ENCODE results near the gene AMBP.

AMBP gene

GRCh38 chr9:114086607-114087006 is 8.5 kb upstream of the AMBP start:
- TF ChIP-seq EZH2phosphoT487 (IDR thresholded peaks at IDR 0.05; ENCODE audit: borderline replicate concordance, low read length) (no peak), CTCF (IDR thresholded peaks at IDR 0.05; ENCODE audit: low read depth, low read length, poor library complexity, severe bottlenecking) (no peak)
- Histone ChIP-seq H3K79me2 (ENCODE audit: control insufficient read depth, low read length) (no peaks in the 10 kb centered on the region), H3F3A (ENCODE audit: control insufficient read depth, insufficient read depth) (no peaks in the 10 kb centered on the region), H3K36me3 (ENCODE audit: control insufficient read depth, low read length) (no peaks in the 10 kb centered on the region), H3K4me2 (ENCODE audit: low read length) (no peak overlapping the region), H3K4me1 (ENCODE audit: control insufficient read depth, low read length) (no peaks in the 10 kb centered on the region), H3K9me3 (ENCODE audit: control insufficient read depth, insufficient read depth, low read length) (no peaks in the 10 kb centered on the region), H3K27ac (ENCODE audit: low read depth, low read length) (no peak overlapping the region), H3K9me2 (replicated peaks; ENCODE audit: control insufficient read depth, low read length) (no peaks in the 10 kb centered on the region), H3K4me3 (ENCODE audit: low read length) (no peak overlapping the region), H4K20me1 (ENCODE audit: control insufficient read depth, insufficient read depth, low read depth, low read length) (no peaks in the 10 kb centered on the region), H3K27me3 (ENCODE audit: control insufficient read depth, low read length) (peaks cover 19% of the 10 kb centered on the region)

- H3K36me3 ChIP-seq (ENCODE audit: control insufficient read depth, low read length): no peaks in the 10 kb centered on the region
- no peaks in the 10 kb centered on the region for H3F3A ChIP-seq (ENCODE audit: control insufficient read depth, insufficient read depth)
- peaks cover 19% of the 10 kb centered on the region for H3K27me3 ChIP-seq (ENCODE audit: control insufficient read depth, low read length)
- H3K9me2 ChIP-seq (replicated peaks; ENCODE audit: control insufficient read depth, low read length): no peaks in the 10 kb centered on the region
- no peaks in the 10 kb centered on the region for H3K4me1 ChIP-seq (ENCODE audit: control insufficient read depth, low read length)
- no peak overlapping the region for H3K4me2 ChIP-seq (ENCODE audit: low read length)
- H3K4me3 ChIP-seq (ENCODE audit: low read length): no peak overlapping the region
- no peaks in the 10 kb centered on the region for H3K9me3 ChIP-seq (ENCODE audit: control insufficient read depth, insufficient read depth, low read length)
- H4K20me1 ChIP-seq (ENCODE audit: control insufficient read depth, insufficient read depth, low read depth, low read length): no peaks in the 10 kb centered on the region
- H3K79me2 ChIP-seq (ENCODE audit: control insufficient read depth, low read length): no peaks in the 10 kb centered on the region
- H3K27ac ChIP-seq (ENCODE audit: low read depth, low read length): no peak overlapping the region
- no peak for TF ChIP-seq CTCF (IDR thresholded peaks at IDR 0.05; ENCODE audit: low read depth, low read length, poor library complexity, severe bottlenecking)
These were observed 7.9 kb upstream of the AMBP start for GRCh38 chr9:114086009-114086408.

DNA sequence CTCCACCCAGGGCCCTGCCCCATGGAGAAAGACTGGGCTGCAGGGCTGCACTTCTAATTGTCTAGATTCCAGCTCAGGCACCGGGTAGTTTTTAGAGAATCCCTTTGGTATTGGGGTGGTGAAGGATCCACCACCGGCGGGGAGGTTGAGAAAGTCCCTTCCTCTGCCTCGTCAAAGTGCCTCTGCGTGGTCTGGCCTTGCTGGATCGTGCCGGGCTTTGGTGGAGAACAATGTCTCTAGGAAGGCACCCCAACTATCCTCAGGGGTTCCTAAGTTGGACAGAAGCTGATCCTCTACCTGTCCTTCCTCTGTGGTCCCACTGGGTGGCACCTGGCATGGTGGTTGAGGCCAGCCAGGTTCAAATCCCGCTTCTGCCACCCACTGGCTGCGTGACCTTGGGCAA is 7.3 kb upstream of the AMBP start:
- Histone ChIP-seq H3K4me3 (ENCODE audit: low read length) (no peak overlapping the region), H3K9me2 (replicated peaks; ENCODE audit: control insufficient read depth, low read length) (no peaks in the 10 kb centered on the region), H3K4me1 (ENCODE audit: control insufficient read depth, low read length) (no peaks in the 10 kb centered on the region), H3K79me2 (ENCODE audit: control insufficient read depth, low read length) (no peaks in the 10 kb centered on the region), H3K9me3 (ENCODE audit: control insufficient read depth, insufficient read depth, low read length) (no peaks in the 10 kb centered on the region), H3K4me2 (ENCODE audit: low read length) (no peak overlapping the region), H4K20me1 (ENCODE audit: control insufficient read depth, insufficient read depth, low read depth, low read length) (no peaks in the 10 kb centered on the region), H3K36me3 (ENCODE audit: control insufficient read depth, low read length) (no peaks in the 10 kb centered on the region), H3K27ac (ENCODE audit: low read depth, low read length) (no peak overlapping the region), H3K27me3 (ENCODE audit: control insufficient read depth, low read length) (peaks cover 19% of the 10 kb centered on the region), H3F3A (ENCODE audit: control insufficient read depth, insufficient read depth) (no peaks in the 10 kb centered on the region)
- TF ChIP-seq EZH2phosphoT487 (IDR thresholded peaks at IDR 0.05; ENCODE audit: borderline replicate concordance, low read length) (no peak), CTCF (IDR thresholded peaks at IDR 0.05; ENCODE audit: low read depth, low read length, poor library complexity, severe bottlenecking) (no peak)

Data from DOHH2 (cell line).